Suppressor macrophage treated with lipopolysaccharide for 1 hour (primary cell): ENCODE measurements around the gene PPARA.
"Not testable (repeated sequence)": the region's sequence is repeated elsewhere in the genome, so short reads cannot be mapped to it uniquely, and the experiment has no call there.

ENCODE experiments used
- DNase-seq, 3 donors: peaks; one replicate each; pipeline ENCODE4 v3.0.0-alpha.2; 2020 to 2022

Gene PPARA

GRCh38 chr22:46176508-46177003, 26.2 kb downstream of the PPARA start:
- DNase-seq = no peak

DNA sequence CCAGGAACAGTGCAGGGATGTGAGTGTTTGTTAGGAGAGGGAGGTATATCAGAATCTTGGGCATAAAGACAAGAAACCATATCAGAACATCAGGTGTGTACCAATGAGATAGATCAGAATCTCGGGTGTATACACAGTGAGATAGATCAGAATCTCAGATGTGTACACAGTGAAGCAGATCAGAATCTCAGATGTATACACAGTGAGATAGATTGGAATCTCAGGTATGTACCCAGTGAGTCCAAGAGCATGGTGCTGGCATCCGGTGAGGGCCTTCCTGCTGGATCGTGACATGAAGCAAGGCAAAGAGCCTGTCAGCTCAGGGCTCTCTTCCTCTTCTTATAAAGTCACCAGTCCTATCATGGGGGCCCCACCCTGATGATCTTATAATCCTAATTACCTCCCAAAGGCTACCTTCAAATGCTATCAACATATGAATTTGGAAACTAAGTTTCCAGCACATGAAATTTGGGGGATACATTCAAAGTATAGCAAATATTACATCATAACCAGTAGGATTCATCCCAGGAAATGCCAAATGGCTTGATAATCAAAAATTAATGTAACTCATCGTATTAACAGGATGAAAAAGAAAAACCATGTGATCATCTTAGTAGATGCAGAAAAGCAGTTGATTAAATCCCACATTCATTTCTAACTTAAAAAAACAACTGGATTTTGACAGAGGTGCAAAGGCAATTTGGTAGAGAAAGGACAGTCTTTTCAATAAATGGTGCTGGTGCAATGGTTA, 28.6 kb downstream of the PPARA start:
- no peak for DNase-seq

GRCh38 chr22:46179748-46180147, 29.4 kb downstream of the PPARA start:
- DNase-seq = no peak

- peak in 1 of 3 donors; percentile 9 for DNase-seq
Observed at GRCh38 chr22:46180370-46181137, 30.2 kb downstream of the PPARA start.

DNA sequence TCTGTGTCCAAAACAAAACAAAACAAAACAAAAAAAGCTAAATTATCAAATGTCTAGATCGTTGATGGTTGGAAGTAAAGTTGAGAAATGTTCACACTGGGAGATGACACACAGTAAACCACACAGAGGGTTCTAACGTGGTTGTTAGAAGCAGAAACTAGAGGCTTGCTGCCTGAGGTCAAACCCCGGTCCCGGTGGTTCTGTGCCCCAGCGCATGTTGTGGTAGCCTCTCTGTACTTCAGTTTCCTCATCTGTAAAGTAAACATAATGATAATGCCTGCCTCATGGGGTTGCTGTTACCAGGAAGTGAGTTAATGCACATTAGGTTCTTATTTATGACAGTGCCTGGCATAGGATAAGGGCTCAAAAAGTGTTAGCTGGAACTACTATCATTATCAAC, 33.4 kb downstream of the PPARA start:
- no peak for DNase-seq

GRCh38 chr22:46185283-46185682, 35.0 kb downstream of the PPARA start:
- peak; percentile 7 to 32 (median 29) for DNase-seq

- DNase-seq = no peak
Observed at GRCh38 chr22:46187862-46188261, 37.5 kb downstream of the PPARA start.

- no peak for DNase-seq
Observed at GRCh38 chr22:46192210-46192993, 42.1 kb downstream of the PPARA start.

DNA sequence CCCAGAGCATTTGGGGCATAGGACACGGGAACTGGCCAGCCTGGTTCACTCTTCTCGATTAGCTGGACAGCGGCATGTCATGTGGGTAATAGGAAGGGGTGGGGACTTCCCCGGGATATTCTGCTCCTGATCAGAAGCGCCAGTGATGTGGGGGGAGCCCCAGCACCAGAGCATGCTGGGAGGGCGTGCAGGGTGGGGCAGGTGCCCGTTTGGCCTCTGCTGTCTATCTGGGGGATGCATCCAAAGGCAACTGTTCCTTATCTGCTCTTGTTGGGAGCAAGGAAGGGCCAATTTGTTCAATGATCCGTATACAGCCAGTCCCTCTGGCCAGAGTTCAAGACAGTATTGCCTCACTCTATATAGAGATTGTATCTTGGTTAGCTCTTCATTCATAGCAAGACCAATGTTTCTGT, 43.6 kb downstream of the PPARA start:
- no peak for DNase-seq

GRCh38 chr22:46195487-46196165, 45.3 kb downstream of the PPARA start:
- no peak for DNase-seq

DNA sequence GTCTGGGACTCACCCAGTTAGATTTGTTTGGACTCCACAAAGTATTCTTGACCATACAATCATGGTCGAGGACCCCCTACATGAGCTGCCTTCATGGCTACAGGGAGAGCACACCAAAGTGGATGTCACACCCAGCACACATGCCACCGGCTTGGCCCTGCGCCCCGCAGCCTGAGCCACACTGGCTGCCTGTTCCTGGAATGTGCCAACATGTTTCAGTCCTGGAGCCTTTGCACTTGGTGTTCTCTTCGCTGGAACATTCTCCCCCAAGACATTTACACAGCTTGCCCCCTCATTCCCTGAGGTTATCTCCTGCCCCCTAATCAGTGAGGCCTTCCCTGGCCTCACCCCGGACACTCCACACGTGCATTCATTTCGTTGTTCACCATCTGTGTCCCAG, 46.0 kb downstream of the PPARA start:
- DNase-seq = no peak

GRCh38 chr22:46198274-46198673, 47.9 kb downstream of the PPARA start:
- DNase-seq = no peak

DNA sequence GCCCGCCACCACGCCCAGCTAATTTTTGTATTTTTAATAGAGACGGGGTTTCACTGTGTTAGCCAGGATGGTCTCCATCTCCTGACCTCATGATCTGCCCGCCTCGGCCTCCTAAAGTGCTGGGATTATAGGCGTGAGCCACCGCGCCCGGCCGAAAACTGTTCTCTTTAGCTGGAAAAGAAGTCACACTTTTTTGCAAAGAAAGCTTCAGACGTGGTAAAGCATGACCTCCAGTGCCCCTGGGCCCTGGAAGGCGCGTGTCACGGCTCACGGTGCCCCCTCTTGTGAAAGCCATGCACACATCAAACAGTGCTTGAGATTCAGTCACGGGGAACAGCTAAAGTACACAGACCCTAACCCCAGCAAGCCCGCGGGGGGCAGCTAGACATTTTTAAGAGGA, 48.5 kb downstream of the PPARA start:
- not testable (repeated sequence) for DNase-seq

GRCh38 chr22:46201059-46201757, 50.9 kb downstream of the PPARA start:
- no peak for DNase-seq

- no peak for DNase-seq
Observed at GRCh38 chr22:46202897-46203600, 52.7 kb downstream of the PPARA start.

DNA sequence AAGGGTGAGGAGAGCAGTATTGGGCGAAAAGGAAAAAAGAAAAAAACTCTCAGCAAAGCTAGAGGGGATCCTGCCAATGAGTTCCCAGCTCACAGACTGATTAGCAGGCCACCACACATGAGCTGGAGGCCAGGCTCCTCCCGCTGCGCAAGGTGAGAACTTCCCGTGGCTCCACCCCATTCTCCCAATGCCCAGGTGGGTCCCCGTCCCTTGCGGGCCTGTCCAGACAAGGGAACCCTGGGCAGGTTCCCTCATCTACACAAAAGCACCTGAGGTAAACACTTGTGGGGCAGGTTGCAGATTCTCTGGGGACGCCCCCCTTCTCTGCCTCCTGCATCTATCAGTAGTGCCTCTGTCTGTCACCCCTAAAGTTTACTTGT, 53.3 kb downstream of the PPARA start:
- no peak for DNase-seq

DNA sequence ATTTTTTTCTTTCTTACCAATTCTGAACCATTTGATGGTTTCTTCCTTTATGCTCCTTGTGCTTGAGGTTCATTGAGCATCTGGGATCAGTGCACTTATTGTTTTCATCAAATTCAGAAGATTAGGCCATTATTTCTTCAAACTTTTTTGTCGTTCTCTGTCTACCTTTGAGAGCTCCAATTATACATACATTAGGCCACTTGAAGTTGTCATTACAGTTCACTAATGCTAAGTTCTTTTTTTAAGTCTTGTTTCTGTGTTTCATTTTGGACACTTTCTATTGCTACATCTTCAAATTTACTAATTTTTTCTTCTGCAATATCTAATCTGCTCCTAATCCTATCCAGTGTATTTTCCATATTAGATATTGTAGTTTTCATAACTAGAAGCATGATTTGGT, 58.9 kb downstream of the PPARA start:
- no peak for DNase-seq

GRCh38 chr22:46212195-46212594, 61.9 kb downstream of the PPARA start:
- DNase-seq = no peak

- peak; percentile 28 to 55 (median 48) for DNase-seq
Observed at GRCh38 chr22:46213052-46213451, 62.7 kb downstream of the PPARA start.

- DNase-seq = no peak
Observed at GRCh38 chr22:46214149-46214548, 63.8 kb downstream of the PPARA start.

GRCh38 chr22:46214616-46215015, 64.3 kb downstream of the PPARA start:
- no peak for DNase-seq
